Pancreas (tissue), 10 donors: ENCODE measurements around the gene FYCO1. TPM values are rescaled to one million over a fixed set of nuclear protein-coding genes. Genes with fewer than 3 reads are reported as not detected.

Experiments used
- ATAC-seq, 4 donors: fragments of 200-7000 bp; cut with Tn5 transposase; one replicate each; pipeline versions ENCODE4 v1.8.0 to v1.9.1; 2020; ENCODE audit warnings: mild to moderate bottlenecking in 4 of 4, moderate library complexity in 4 of 4
- DNase-seq, 6 donors: peaks; one replicate each; pipeline ENCODE4 v3.0.0-alpha.2; 2020
- FAIRE-seq: peaks from 2 replicates; lab custom pipeline; 2012; peaks lifted over from hg19 to GRCh38; lab: Jason Lieb, UNC
- H3K27ac ChIP-seq, 4 donors: fragments of 200-600 bp; sonication (generic); 1 replicate in 3 of 4; 2 replicates in 1 of 4; pipeline versions ENCODE4 v1.5.0 to v1.8.0; 2020
- H3K27me3 ChIP-seq, 4 donors: fragments of 200-600 bp; one replicate each; pipeline ENCODE4 v1.8.0; 2021
- H3K36me3 ChIP-seq, 3 donors: fragments of 200-600 bp; sonication (generic) in 1 of 3; one replicate each; pipeline versions ENCODE4 v1.5.0 to v1.8.0; 2020 to 2021
- H3K4me1 ChIP-seq, 3 donors: fragments of 200-600 bp; one replicate each; pipeline ENCODE4 v1.8.0; 2021
- H3K4me3 ChIP-seq, 4 donors: fragments of 200-600 bp; sonication (generic) in 2 of 4; one replicate each; pipeline versions ENCODE4 v1.5.0 to v1.8.0; 2020 to 2021
- H3K9me3 ChIP-seq, 4 donors: fragments of 200-600 bp; one replicate each; pipeline ENCODE4 v1.8.0; 2021
- WGBS, 2 donors: extraction: QIAGEN DNeasy Blood & Tissue Kit; methylation state at CpG; one replicate each; pipeline ENCODE4 v1.1.7; 2013; 5-methylcytosine and 5-hydroxymethylcytosine counted together
- intact Hi-C, 3 donors: fragments of 100-400 bp; cut with DNase I; formaldehyde crosslinking; loops; one replicate each; pipeline versions ENCODE4 v1.11.1 to v1.14.2; 2022
- polyA plus RNA-seq, 2 donors: library from polyadenylated mRNA; stranded (reverse); fragments of 200-250 nt; gene quantifications; one replicate each; pipeline ENCODE4 v1.2.3, GENCODE V29; 2013
- total RNA-seq, 6 donors: library from RNA; stranded (reverse); fragmentation: NEBNext Ultra II Directional in 4 of 6; extraction: Animal tissue kit (Norgen Biotek cat#: 25700) in 4 of 6; gene quantifications; one replicate each; pipeline versions ENCODE4 v1.2.1 to v1.2.4, GENCODE V29; 2021 to 2023
- TF ChIP-seq, protein P1 (sequence below), 4 donors: fragments of 200-600 bp; sonication (generic) in 3 of 4; IDR thresholded peaks; one replicate each; pipeline versions ENCODE4 v1.5.0 to v1.8.0; 2021; ENCODE audit warnings: antibody characterized with exemption in 4 of 4
- donor health status: healthy with polysubstance abuse.
- donor health status: DM: no; HTN: no; CAD: no; lungs with moderate emphysema.
- donor health status: DM: no; HTN: no; CAD: no.
- donor health status: control.
- donor health status: control.
- donor health status: Bipolar disorder and iron deficiency.
- donor health status: DM: yes; HTN: yes; CAD: no.
- donor health status: DM: no; HTN: no; CAD: no.
- donor health status: DM: no; HTN: no; CAD: no.
- donor health status: DM: yes; HTN: yes; CAD: no.

Gene FYCO1
- total and polyA plus RNA-seq, 8 donors: 9.3 to 25.1 (median 15.7) TPM

DNA sequence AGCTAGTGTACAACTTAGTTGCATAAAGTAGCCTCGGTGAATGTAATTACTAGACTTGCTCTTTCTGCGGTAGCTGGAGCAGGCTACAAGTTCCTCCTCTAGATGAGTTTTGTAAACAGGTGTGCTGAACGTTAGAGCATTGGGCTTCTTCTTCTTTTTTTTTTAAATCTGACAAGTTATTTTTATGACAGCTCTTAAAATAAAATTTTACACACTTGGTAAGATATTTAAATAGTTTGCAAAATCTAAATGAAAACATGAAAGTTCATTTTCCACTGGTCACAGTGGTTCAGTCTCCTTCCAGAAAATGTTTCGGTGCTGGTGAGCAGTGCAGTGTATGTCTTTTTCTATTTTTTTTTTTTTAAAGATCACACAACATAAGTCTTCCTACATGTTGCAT, 106.3 kb downstream of the FYCO1 start:
- no peak for DNase-seq
- Histone ChIP-seq H3K27me3 (no peaks in the 10 kb centered on the region), H3K27ac (no peak overlapping the region), H3K36me3 (no peaks in the 10 kb centered on the region), H3K9me3 (no peaks in the 10 kb centered on the region), H3K4me3 (no peak overlapping the region), H3K4me1 (no peaks in the 10 kb centered on the region)
- intact Hi-C loops: no loop called here
- TF ChIP-seq, protein P1, sequence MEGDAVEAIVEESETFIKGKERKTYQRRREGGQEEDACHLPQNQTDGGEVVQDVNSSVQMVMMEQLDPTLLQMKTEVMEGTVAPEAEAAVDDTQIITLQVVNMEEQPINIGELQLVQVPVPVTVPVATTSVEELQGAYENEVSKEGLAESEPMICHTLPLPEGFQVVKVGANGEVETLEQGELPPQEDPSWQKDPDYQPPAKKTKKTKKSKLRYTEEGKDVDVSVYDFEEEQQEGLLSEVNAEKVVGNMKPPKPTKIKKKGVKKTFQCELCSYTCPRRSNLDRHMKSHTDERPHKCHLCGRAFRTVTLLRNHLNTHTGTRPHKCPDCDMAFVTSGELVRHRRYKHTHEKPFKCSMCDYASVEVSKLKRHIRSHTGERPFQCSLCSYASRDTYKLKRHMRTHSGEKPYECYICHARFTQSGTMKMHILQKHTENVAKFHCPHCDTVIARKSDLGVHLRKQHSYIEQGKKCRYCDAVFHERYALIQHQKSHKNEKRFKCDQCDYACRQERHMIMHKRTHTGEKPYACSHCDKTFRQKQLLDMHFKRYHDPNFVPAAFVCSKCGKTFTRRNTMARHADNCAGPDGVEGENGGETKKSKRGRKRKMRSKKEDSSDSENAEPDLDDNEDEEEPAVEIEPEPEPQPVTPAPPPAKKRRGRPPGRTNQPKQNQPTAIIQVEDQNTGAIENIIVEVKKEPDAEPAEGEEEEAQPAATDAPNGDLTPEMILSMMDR (IDR thresholded peaks at IDR 0.05): no peak
- no peak for FAIRE-seq
- WGBS, 2 donors: 83 to 84% methylated on average over 4 of the region's 4 CpGs
- no peak for ATAC-seq

DNA sequence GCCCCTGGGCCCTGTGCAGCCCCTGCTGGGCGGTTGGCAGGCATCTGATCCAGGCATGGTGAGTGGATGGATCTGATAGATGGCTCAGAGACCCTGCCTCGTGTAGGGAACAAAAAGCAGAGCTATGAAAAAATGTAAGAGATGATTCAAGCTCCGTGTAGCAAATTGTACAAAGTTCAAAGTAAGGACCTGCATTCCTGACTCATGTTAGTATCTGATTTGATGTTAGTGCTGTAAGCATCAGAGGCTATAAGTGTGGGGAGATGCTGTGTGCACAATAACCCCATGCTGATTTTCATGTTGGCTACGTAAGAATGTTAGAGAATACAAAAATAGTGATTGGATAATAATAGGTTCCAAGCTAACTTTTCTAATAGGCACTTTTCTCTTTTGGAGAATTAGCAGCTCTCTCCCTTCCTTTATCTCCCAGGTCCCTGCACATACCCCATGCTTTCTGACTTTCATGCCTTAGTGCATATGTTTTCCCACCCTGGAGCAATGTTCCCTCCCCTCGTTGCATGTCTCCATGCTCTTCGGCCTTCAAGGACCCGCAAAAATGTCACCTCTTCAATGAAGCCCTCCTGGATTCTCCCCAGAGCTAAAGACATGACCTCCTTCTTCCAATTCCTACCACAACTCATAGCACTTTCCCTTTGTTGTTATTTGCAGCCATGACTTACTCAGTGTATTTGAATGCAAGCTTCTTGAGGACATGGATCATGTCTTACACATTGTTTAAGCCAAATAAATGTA, 107.7 kb downstream of the FYCO1 start:
- Histone ChIP-seq H3K9me3 (no peaks in the 10 kb centered on the region), H3K27me3 (no peaks in the 10 kb centered on the region), H3K4me1 (no peaks in the 10 kb centered on the region), H3K36me3 (no peaks in the 10 kb centered on the region), H3K4me3 (no peak overlapping the region), H3K27ac (no peak overlapping the region)
- TF ChIP-seq, protein P1 (IDR thresholded peaks at IDR 0.05): no peak
- FAIRE-seq (no peak), ATAC-seq (no peak), DNase-seq (no peak)
- intact Hi-C loops: no loop called here
- 60 to 82% methylated on average over 7 of the region's 7 CpGs for WGBS, 2 donors

GRCh38 chr3:45887285-45887684, 108.3 kb downstream of the FYCO1 start:
- H3K27me3 ChIP-seq: no peaks in the 10 kb centered on the region
- no peaks in the 10 kb centered on the region for H3K9me3 ChIP-seq
- no peaks in the 10 kb centered on the region for H3K4me1 ChIP-seq
- DNase-seq (no peak), FAIRE-seq (no peak), ATAC-seq (no peak)
- H3K36me3 ChIP-seq: no peaks in the 10 kb centered on the region
- intact Hi-C loops: no loop called here
- H3K4me3 ChIP-seq: no peak overlapping the region
- WGBS, 2 donors: 78 to 84% methylated on average over 4 of the region's 4 CpGs
- TF ChIP-seq, protein P1 (IDR thresholded peaks at IDR 0.05): no peak
- no peak overlapping the region for H3K27ac ChIP-seq

GRCh38 chr3:45885979-45886705, 109.5 kb downstream of the FYCO1 start, which contains the start of gene CCR9:
Gene CCR9 (plus strand): TSS chr3:45886543. CDS start chr3:45894934, 8,391 bp downstream.
- TF ChIP-seq, protein P1 (IDR thresholded peaks at IDR 0.05): no peak
- intact Hi-C loops: no loop called here
- no peak within 1 kb of the TSS for H3K4me3 ChIP-seq
- 76% methylated on average over 9 of the region's 9 CpGs for WGBS, 2 donors
- no peaks in the 10 kb centered on the region for H3K27me3 ChIP-seq
- H3K9me3 ChIP-seq: no peaks in the 10 kb centered on the region
- DNase-seq (no peak), ATAC-seq (no peak), FAIRE-seq (no peak)
- H3K4me1 ChIP-seq: no peaks in the 10 kb centered on the region
- no peaks in the 10 kb centered on the region for H3K36me3 ChIP-seq
- H3K27ac ChIP-seq: no peak within 1 kb of the TSS
